Mesendoderm (in vitro differentiated cells): ENCODE measurements around the gene SLAMF9.

Experiments used
- DNase-seq: peaks from one replicate; pipeline ENCODE4 v3.0.0; 2013
- H2AK5ac ChIP-seq: 2 replicates; pipeline ENCODE4 v1.6.1; 2013; ENCODE audit warnings: low read length, inconsistent platforms
- H2BK120ac ChIP-seq: 2 replicates; pipeline ENCODE4 v1.6.1; 2013; ENCODE audit warnings: low read depth, mild to moderate bottlenecking, low read length, moderate library complexity, mixed read lengths
- H2BK15ac ChIP-seq: replicated peaks from 2 replicates; pipeline ENCODE4 v1.6.1; 2013; ENCODE audit warnings: low read depth, mild to moderate bottlenecking, moderate library complexity
- H2BK5ac ChIP-seq: 2 replicates; pipeline ENCODE4 v1.6.1; 2013; ENCODE audit warnings: low read length, inconsistent platforms
- H3K18ac ChIP-seq: 2 replicates; pipeline ENCODE4 v1.6.1; 2013; ENCODE audit warnings: mild to moderate bottlenecking, low read length, mixed read lengths
- H3K23ac ChIP-seq: one replicate; pipeline ENCODE4 v1.6.1; 2013; ENCODE audit warnings: low read length
- H3K27ac ChIP-seq: 2 replicates; pipeline ENCODE4 v1.5.1; 2013; ENCODE audit warnings: low read depth, mild to moderate bottlenecking, inconsistent platforms, low read length, moderate library complexity
- H3K27me3 ChIP-seq: 2 replicates; pipeline ENCODE4 v1.6.1; 2013; ENCODE audit warnings: low read length, control low read depth, mild to moderate bottlenecking, inconsistent platforms; ENCODE audit not compliant: insufficient read depth, poor library complexity
- H3K36me3 ChIP-seq: 2 replicates; pipeline ENCODE4 v1.6.1; 2013; ENCODE audit warnings: low read length, inconsistent platforms; ENCODE audit not compliant: control insufficient read depth, insufficient read depth
- H3K4ac ChIP-seq: one replicate; pipeline ENCODE4 v1.6.1; 2013; ENCODE audit warnings: low read depth, mild to moderate bottlenecking, low read length, moderate library complexity
- H3K4me1 ChIP-seq: 2 replicates; pipeline ENCODE4 v1.6.1; 2013; ENCODE audit warnings: low read depth, low read length, inconsistent platforms; ENCODE audit not compliant: control insufficient read depth
- H3K4me2 ChIP-seq: 2 replicates; pipeline ENCODE4 v1.6.1; 2013; ENCODE audit warnings: low read length
- H3K4me3 ChIP-seq: 2 replicates; pipeline ENCODE4 v1.5.1; 2013; ENCODE audit warnings: mild to moderate bottlenecking, low read length
- H3K56ac ChIP-seq: one replicate; pipeline ENCODE4 v1.6.1; 2013; ENCODE audit warnings: low read length
- H3K79me1 ChIP-seq: 2 replicates; pipeline ENCODE4 v1.6.1; 2013; ENCODE audit warnings: low read length, inconsistent platforms
- H3K79me2 ChIP-seq: 2 replicates; pipeline ENCODE4 v1.6.1; 2013; ENCODE audit warnings: mild to moderate bottlenecking, low read length; ENCODE audit not compliant: control insufficient read depth, insufficient read depth
- H3K9ac ChIP-seq: 2 replicates; pipeline ENCODE4 v1.6.1; 2013; ENCODE audit warnings: low read length, inconsistent platforms
- H4K5ac ChIP-seq: one replicate; pipeline ENCODE4 v1.6.1; 2013; ENCODE audit warnings: low read length
- H4K8ac ChIP-seq: one replicate; pipeline ENCODE4 v1.6.1; 2013; ENCODE audit warnings: low read depth, mild to moderate bottlenecking, control low read depth, low read length, moderate library complexity
- WGBS: extraction: QIAGEN DNeasy Blood & Tissue Kit; methylation state at CpG from one replicate; pipeline ENCODE4 v1.1.7; 2013; ENCODE audit warnings: low lambda C conversion rate, missing lambda C conversion rate; ENCODE audit not compliant: insufficient coverage; ENCODE audit errors: extremely low coverage; 5-methylcytosine and 5-hydroxymethylcytosine counted together

Gene SLAMF9

DNA sequence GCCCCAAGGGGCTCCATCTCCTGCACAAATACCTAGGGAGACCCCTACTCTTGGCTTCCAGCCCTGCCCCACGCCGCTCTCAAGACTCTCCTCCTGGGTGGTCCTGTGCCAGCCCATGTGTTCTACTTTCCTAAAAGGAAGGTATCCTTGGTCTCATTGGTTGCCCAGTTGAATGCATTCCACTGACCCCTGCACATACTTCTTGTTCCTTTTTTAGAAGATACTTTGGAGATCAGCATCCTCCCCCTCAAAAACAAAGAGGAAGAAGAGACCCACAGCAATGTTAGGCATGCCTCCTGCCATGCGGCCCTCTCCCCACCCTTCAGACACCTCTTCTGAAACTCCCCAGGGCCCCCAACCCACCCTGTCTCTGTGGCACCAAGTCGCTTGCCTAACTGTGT is 4.1 kb downstream of the SLAMF9 start:
- Histone ChIP-seq H3K4me1 (peaks cover 6% of the 10 kb centered on the region), H4K8ac (no peak overlapping the region), H3K4me2 (no peak overlapping the region), H3K18ac (no peak overlapping the region), H4K5ac (no peak overlapping the region), H3K23ac (no peak overlapping the region), H3K79me2 (no peaks in the 10 kb centered on the region), H2BK15ac (no peak overlapping the region), H3K4ac (no peak overlapping the region), H2AK5ac (no peak overlapping the region), H3K4me3 (no peak overlapping the region), H2BK120ac (no peak overlapping the region), H3K56ac (no peak overlapping the region), H2BK5ac (no peak overlapping the region), H3K36me3 (no peaks in the 10 kb centered on the region), H3K27me3 (no peaks in the 10 kb centered on the region), H3K9ac (no peak overlapping the region), H3K27ac (no peak overlapping the region), H3K79me1 (no peaks in the 10 kb centered on the region)
- WGBS, result no CpG with 5 or more reads among the region's 4 CpGs
- no peak for DNase-seq

DNA sequence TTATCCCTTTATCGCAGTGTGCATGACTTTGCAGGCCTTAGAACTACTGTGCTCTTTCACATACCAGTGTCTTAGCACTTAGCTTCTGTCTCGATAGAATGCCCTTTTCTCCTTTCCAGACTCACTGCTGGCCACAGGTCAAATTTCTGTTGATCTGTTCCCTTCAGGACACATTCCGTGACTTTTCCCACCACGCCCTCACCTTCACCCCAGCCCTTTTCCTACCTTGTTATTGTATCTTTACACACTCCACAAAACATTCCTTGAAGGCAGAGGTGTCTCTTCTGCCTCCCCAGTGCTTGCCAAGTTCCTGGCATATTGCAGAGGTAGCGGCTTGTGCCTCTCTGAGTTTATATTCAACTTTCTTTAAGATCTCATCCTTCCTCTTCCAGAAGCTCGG is 4.9 kb downstream of the SLAMF9 start:
- Histone ChIP-seq H2AK5ac (no peak overlapping the region), H2BK120ac (no peak overlapping the region), H2BK15ac (no peak overlapping the region), H3K4me2 (no peak overlapping the region), H4K8ac (no peak overlapping the region), H3K56ac (no peak overlapping the region), H3K4ac (no peak overlapping the region), H4K5ac (no peak overlapping the region), H3K4me3 (no peak overlapping the region), H3K4me1 (peaks cover 6% of the 10 kb centered on the region), H3K23ac (no peak overlapping the region), H3K27me3 (no peaks in the 10 kb centered on the region), H3K36me3 (no peaks in the 10 kb centered on the region), H2BK5ac (no peak overlapping the region), H3K9ac (no peak overlapping the region), H3K27ac (no peak overlapping the region), H3K79me1 (peaks cover 2% of the 10 kb centered on the region), H3K18ac (no peak overlapping the region), H3K79me2 (peaks cover 1% of the 10 kb centered on the region)
- WGBS, result no CpG with 5 or more reads among the region's 6 CpGs
- DNase-seq, result no peak

DNA sequence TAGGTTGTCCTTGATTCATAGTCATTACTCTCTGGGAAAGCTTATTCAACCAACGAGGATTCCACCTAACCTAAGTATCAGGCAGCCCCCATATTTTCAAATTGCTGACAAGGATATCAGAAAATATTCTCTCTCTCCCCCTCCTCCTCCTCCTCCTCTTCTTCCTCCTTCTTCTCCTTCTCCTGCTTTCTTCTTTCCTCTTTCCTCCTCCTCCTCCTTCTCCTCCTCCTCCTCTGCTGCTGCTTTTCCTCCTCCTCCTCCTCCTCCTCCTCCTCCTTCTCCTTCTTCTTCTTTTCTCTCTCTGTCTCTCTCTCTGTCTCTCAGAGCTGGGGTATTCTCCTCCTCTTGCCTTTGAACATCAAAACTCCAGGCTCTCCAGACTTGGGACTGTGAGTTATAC is 6.1 kb downstream of the SLAMF9 start:
- H3K56ac ChIP-seq, result no peak overlapping the region
- no peak overlapping the region for H3K27ac ChIP-seq
- no peaks in the 10 kb centered on the region for H3K27me3 ChIP-seq
- peaks cover 1% of the 10 kb centered on the region for H3K79me2 ChIP-seq
- no CpG with 5 or more reads among the region's 1 CpG for WGBS
- H3K4me2 ChIP-seq, result no peak overlapping the region
- DNase-seq, result no peak
- no peak overlapping the region for H3K23ac ChIP-seq
- H3K79me1 ChIP-seq, result peaks cover 2% of the 10 kb centered on the region
- H3K9ac ChIP-seq, result no peak overlapping the region
- no peak overlapping the region for H2BK120ac ChIP-seq
- no peaks in the 10 kb centered on the region for H3K36me3 ChIP-seq
- no peak overlapping the region for H3K18ac ChIP-seq
- H3K4me1 ChIP-seq, result peaks cover 6% of the 10 kb centered on the region
- no peak overlapping the region for H2BK5ac ChIP-seq
- no peak overlapping the region for H4K5ac ChIP-seq
- H3K4me3 ChIP-seq, result no peak overlapping the region
- no peak overlapping the region for H2AK5ac ChIP-seq
- H3K4ac ChIP-seq, result no peak overlapping the region
- no peak overlapping the region for H4K8ac ChIP-seq
- H2BK15ac ChIP-seq, result no peak overlapping the region

DNA sequence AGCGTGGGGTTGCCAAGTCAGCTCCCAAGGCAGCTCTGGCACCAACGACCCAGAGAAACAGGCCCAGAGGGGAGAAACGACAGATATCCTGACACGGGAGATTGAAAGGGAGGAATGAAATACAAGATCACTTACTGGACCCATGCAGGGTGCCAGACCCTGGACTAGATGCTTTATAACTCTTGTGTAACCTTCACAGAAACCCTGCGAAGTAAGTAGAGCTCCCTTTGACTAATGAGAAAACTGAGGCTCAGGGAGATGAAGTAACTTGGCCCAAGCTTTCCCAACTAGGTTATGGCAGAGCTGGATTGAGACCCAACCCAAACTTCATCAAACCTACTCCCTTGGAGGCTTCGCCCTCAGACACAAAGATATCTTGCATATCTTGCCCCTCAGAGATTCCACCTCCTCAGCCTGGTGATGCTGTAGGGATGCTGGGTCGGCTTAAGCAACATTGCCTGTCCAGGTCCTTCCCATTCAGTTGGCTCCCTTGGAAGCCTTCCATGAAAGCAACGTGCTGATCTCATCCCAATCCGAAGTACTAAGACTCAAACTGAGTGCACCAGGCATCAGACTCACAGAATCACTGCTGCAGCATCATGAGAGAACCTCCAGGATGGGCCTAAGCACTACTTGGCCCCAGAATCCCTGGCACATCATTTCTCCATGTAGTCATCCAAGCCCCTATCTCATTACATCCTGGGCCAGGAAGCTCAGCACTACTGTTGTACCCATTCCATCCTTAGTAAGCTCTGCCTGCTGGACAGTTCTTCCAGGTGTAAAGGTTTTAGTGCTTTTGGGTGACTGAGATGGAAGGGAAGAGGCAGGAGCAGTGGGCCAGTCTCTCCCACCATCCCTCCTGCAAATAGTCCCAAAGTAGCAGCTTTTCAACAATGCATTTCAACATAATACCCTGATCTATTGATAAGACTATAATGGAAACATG is 7.5 kb downstream of the SLAMF9 start:
- H3K4me2 ChIP-seq, result peak overlapping the region; percentile 90
- H3K36me3 ChIP-seq, result no peaks in the 10 kb centered on the region
- no peak overlapping the region for H4K8ac ChIP-seq
- H3K23ac ChIP-seq, result peak overlapping the region; percentile 74
- peak overlapping the region; percentile 2 for H4K5ac ChIP-seq
- H3K4ac ChIP-seq, result no peak overlapping the region
- peaks cover 1% of the 10 kb centered on the region for H3K79me2 ChIP-seq
- no peak overlapping the region for H2BK15ac ChIP-seq
- H3K27me3 ChIP-seq, result no peaks in the 10 kb centered on the region
- H3K9ac ChIP-seq, result peak overlapping the region; percentile 79
- H2BK120ac ChIP-seq, result no peak overlapping the region
- H2BK5ac ChIP-seq, result peak overlapping the region; percentile 54
- no peak overlapping the region for H3K27ac ChIP-seq
- H3K4me3 ChIP-seq, result no peak overlapping the region
- no CpG with 5 or more reads among the region's 9 CpGs for WGBS
- peak overlapping the region; percentile 33 for H3K18ac ChIP-seq
- H2AK5ac ChIP-seq, result peak overlapping the region; percentile 51
- DNase-seq, result peak; percentile 27
- H3K56ac ChIP-seq, result peak overlapping the region; percentile 84
- H3K79me1 ChIP-seq, result peaks cover 2% of the 10 kb centered on the region
- peaks cover 6% of the 10 kb centered on the region for H3K4me1 ChIP-seq

DNA sequence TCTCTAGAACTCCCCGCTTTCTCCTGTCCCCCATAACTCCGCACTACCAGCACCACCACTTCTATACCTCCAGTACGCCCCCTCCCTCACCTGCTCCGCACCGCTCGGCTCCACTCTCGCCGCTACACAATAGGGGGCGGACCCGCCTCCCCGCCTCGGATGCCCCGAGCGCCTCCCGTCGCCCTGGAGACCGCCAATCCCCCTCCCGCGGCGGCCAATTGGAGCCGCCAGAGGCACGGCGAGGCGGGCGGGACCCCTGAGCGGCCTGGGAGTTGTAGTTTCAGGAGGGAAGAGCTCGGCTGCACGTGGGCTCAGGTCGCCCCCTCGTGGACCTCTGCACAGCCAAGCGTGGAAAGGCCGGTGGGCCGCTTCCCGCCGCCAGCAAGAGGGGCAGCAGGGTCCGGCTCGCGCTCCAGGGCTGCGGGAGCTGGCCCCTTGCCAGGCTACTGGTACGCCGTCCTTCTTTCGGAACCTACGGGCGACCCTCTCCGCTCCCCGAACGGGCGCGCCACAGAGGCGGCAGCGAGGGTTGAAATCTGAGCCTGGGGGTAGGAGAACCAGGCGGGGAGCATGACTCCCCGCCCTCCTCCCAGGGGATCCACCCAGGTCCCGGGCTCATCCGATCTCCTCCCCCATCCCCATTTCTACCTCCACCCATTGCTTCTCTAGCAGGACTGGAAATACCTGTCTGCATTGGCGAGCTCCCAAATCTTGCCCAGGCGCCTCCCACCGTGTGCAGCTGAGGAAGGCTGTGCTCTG is 8.4 kb downstream of the SLAMF9 start, which contains the start of gene IGSF9:
IGSF9 (minus strand) TSS at position 131 of the 759 bp plus-strand sequence. CDS start 2,159 bp downstream, outside the sequence.
- Histone ChIP-seq H3K4me2 (peak within 1 kb of the TSS; percentile 91), H3K23ac (peak within 1 kb of the TSS; percentile 74)
- WGBS, result no CpG with 5 or more reads among the region's 58 CpGs

More for the DNA sequence above, 8.4 kb downstream of the SLAMF9 start, which contains the start of gene IGSF9:
- peak within 1 kb of the TSS; percentile 51 for H2AK5ac ChIP-seq
- H3K9ac ChIP-seq, result peak within 1 kb of the TSS; percentile 79
- H2BK15ac ChIP-seq, result no peak within 1 kb of the TSS
- H3K4me3 ChIP-seq, result peak within 1 kb of the TSS; percentile 54
- peaks cover 2% of the 10 kb centered on the region for H3K79me1 ChIP-seq
- H2BK120ac ChIP-seq, result no peak within 1 kb of the TSS
- H2BK5ac ChIP-seq, result peak within 1 kb of the TSS; percentile 58
- peak within 1 kb of the TSS; percentile 94 for H3K56ac ChIP-seq
- H3K27ac ChIP-seq, result no peak within 1 kb of the TSS
- peak; percentile 98 for DNase-seq
- peaks cover 6% of the 10 kb centered on the region for H3K4me1 ChIP-seq
- H4K5ac ChIP-seq, result peak within 1 kb of the TSS; percentile 2
- H3K18ac ChIP-seq, result peak within 1 kb of the TSS; percentile 33
- no peaks in the 10 kb centered on the region for H3K27me3 ChIP-seq
- H4K8ac ChIP-seq, result no peak within 1 kb of the TSS
- H3K79me2 ChIP-seq, result peaks cover 1% of the 10 kb centered on the region
- H3K4ac ChIP-seq, result no peak within 1 kb of the TSS
- H3K36me3 ChIP-seq, result no peaks in the 10 kb centered on the region
